Activated CD8-positive, alpha-beta memory T cell treated with anti-CD3 and anti-CD28 coated beads, Interleukin-2, amount 50 U/mL, for 48 hours (primary cell): ENCODE data around the gene DCST1.

Source experiments
- DNase-seq: peaks from one replicate; pipeline ENCODE4 v3.0.0-alpha.2; 2020

Gene DCST1

DNA sequence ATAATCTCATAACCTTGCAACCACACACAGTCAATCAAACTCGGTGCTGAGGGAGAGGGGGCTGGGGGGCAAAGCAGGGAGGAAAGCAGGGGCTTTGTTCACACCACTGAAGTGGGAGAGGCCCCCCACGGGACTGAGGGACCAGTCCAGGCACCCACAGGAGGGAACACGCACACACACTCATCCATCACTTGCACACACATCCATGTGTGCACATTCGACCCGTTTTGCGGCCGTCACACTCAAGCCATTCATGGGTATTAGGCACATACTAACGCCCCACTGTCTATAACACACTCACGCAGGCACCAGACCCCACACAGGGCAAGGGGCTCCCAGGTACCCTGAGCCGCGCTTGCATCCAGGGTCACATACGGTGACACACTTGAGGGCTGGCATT is 59.0 kb downstream of the DCST1 start:
- DNase-seq, result no peak

DNA sequence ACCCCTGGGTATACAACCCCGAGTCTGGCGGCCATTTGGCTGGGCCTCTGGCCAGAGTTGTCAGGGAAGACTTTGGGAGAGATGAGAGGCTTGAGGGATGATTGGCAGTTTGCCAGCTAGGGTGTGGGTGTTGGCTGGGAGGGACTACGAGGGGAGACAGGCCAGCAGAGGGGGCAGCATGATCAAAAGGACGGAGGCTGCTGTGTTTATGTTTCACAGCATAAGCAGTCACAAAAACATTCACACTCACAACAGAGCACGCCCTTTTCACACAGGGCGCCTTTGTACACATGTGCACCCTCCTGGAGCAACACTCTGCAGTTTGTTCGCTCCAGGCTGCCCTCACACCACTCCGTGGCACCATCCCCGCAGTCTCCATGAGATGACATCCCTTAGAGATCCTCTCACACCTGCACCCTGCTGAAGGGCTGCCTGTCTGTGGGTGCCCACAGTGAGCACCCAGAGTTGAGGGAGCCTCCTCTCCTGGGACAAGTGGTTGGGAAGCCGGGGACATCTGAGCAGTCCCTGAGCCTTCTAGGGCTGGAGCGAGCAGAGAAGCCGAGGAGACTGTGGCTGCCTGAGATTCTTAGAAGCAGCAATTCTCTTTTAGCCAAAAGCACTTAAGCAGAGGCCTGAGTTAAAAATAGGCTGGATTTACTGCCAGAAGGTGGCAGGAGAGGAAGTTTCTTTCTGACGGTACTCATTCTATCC is 60.4 kb downstream of the DCST1 start:
- no peak for DNase-seq

DNA sequence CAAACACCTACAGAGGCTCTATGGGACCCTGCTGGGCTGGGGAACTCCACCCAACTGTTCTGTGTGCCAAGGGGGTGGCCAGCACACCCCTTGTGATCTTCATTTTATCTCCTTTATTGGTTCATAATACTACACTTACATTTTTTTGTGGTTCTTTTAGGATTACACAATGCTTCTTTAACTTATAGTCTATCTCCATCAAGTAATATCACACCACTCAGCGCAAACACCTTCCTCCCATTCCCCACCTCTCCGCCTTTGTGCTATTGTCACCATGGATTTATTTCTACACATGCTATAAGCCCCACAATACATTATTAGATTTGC is 61.0 kb downstream of the DCST1 start:
- DNase-seq, result no peak

DNA sequence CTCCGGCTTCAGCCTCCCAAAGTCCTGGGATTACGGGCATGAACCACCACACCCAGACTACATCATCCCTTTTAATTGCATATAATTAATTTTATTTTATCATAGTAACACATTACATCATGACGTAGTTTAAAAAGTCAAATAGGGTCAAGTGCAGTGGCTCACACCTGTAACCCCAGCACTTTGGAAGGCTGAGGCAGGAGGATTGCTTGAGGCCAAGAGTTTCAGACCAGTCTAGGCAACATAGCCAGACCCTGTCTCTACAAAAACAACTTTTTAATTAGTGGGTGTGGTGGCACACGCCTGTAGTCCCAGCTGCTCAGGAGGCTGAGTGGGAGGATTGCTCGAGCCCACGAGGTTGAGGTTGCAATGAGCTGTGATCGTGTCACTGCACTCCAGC is 65.7 kb downstream of the DCST1 start:
- DNase-seq, result no peak
